GM21367 (cell line): Measurements from ENCODE around the gene PPM1D.
A peak's percentile ranks its signal among the peaks of the same experiment; 100 is the strongest.
"Not testable (repeated sequence)": the region's sequence is repeated elsewhere in the genome, so short reads cannot be mapped to it uniquely, and the experiment has no call there.

ENCODE experiments used
- ATAC-seq: cut with Tn5 transposase; IDR thresholded peaks from one replicate; pipeline ENCODE4 v1.9.1; 2021; ENCODE audit not compliant: unreplicated experiment

The PPM1D gene

DNA sequence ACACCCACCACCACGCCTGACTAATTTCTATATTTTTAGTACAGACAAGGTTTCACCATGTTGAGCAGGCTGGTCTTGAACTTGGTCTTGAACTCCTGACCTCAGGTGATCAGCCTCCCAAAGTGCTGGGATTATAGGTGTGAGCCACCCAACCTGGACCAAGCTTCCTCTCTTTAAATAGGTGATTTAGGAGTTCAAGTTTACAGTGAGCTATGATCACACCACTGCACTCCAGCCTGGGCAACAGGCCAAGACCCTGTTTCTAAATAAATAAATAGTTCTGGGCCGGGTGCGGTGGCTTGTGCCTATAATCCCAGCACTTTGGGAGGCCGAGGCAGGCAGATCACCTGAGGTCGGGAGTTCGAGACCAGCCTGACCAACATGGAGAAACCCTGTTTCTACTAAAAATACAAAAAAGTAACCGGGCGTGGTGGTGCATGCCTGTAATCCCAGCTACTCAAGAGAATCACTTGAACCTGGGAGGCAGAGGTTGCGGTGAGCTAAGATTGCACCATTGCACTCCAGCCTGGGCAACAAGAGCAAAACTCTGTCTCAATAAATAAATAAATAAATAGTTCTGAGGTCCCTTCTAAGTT, 6.5 kb upstream of the PPM1D start:
- ATAC-seq: not testable (repeated sequence)

DNA sequence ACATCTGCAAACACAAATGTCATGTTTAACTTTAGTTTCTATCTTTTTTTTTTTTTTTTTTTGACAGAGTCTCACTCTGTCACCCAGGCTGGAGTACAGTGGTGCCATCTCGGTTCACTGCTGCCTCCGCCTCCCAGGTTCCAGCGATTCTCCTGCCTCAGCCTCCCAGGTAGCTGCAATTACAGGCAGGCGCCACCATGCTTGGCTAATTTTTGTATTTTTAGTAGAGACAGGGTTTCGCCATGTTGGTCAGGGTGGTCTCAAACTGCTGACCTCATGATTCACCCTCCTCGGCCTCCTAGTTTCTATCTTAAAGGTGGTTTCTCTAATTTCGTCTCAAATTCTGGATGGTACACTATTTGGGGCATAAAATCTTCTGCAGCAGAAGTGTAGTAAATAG, 5.8 kb upstream of the PPM1D start:
- not testable (repeated sequence) for ATAC-seq

DNA sequence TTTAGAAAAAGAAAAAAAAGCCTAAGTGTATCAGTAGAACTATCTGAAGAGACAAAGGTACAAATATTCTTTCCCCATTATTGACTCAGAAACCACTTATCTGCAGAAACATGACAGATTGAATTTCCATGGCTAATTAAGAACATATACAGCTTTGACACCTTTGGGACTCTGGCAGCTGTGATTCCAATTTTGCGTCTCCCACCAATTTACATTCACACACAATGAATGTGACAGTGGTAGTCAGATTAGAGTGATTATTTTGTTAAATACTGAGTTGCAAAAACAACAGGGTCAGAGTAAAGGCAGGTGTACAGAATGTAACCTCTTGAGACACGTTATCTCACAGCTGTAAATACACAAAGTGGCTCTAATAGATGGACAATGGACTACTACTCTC, 5.3 kb upstream of the PPM1D start:
- ATAC-seq: no peak

DNA sequence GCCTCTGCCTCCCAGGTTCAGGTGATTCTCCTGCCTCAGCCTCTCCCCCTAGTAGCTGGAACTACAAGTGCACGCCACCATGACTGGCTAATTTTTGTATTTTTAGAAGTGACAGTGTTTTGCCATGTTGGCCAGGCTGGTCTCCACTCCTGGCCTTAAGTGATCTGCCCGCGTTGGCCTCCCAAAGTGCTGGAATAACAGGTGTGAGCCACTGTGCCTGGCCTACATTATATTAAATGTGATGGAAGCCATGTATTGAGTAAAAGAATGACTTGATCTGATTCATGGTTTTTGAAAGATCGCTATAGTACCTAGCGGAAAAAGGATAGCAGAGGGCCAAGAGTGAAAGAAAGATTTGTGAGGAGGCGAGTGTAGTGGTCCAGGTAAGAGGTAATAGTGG, 2.7 kb upstream of the PPM1D start:
- no peak for ATAC-seq

DNA sequence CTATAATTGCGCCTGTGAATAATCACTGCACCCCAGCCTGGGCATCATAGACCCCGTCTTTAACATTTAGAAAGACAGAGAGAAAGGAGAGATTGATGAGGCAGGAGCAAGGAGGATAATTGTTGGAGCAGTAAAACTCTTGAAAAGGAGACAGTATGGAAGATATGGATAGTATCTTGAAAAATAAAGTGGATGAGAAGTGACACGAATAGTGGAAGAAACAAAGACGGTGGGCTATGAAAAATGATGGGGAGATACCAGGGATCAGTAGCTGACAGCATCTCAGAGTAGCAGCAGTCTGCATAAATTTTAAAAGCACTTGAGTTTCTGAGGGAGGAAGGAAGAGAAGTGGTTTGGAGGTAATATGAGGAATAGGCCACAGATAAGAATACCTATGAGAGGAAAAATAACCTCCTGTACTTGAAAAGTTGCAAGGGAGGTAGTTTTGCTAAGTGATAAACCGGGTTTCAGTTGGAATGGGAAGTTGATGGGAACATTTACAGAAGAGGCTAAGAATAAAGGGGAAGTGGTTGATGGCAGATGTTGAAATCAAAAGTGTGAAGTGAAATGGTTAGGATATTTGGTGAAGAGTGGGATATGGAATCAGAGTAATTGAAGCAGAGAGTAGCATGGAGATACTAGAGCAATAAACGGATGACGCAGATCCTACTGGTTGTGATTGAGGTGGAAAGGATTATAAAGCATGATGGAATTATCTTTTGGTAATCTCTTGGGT, 1.8 kb upstream of the PPM1D start:
- no peak for ATAC-seq

DNA sequence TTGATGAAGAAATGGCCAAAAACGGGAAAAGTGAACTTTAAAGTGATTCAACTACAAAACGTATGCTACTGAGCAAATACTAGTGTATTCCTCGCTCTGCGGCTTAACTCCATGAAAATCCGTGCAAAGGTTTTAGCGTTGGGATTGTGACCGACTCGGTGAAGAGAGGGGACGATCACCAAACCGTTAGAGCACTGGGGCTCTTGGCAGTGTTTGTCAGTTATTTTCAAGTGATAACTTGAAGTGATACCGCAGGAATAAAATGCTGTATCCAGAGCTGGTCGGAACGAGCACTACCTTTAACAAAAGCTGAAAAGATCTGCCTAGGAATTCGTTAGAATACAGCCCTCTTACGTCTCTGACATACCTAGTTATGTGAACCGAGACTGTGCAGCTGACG, 773 bp upstream of the PPM1D start:
- ATAC-seq: peak; percentile 5

DNA sequence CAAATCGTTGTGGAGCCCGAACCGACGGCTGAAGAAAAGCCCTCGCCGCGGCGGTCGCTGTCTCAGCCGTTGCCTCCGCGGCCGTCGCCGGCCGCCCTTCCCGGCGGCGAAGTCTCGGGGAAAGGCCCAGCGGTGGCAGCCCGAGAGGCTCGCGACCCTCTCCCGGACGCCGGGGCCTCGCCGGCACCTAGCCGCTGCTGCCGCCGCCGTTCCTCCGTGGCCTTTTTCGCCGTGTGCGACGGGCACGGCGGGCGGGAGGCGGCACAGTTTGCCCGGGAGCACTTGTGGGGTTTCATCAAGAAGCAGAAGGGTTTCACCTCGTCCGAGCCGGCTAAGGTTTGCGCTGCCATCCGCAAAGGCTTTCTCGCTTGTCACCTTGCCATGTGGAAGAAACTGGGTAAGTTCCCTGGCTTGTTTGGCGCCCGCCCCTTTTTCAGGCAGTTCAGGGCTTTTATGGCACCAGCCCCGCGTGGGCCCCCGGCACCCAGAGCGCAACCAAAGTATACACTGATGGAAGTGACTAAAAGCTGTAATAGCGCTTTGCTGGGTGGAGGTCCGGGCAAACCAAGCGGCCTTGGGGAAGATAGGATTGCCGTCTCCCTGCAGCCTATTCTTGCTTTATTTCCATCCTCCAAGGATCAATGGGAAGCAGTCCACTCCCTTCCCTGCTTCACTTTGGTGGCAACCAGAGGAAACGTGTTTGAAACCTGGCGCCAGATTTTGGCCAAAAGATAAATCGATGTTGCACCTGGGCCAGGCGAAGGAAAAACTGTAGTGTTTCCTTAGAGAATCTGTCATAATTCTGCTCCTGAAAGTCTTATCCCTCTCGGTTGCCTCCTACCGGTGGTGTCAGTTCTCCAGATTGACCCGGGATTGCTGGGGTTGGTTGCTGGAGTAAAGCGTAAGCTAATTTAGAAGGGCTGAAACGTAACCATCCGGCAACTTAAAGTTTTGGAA, 775 bp downstream of the PPM1D start:
- ATAC-seq: peak; percentile 3

DNA sequence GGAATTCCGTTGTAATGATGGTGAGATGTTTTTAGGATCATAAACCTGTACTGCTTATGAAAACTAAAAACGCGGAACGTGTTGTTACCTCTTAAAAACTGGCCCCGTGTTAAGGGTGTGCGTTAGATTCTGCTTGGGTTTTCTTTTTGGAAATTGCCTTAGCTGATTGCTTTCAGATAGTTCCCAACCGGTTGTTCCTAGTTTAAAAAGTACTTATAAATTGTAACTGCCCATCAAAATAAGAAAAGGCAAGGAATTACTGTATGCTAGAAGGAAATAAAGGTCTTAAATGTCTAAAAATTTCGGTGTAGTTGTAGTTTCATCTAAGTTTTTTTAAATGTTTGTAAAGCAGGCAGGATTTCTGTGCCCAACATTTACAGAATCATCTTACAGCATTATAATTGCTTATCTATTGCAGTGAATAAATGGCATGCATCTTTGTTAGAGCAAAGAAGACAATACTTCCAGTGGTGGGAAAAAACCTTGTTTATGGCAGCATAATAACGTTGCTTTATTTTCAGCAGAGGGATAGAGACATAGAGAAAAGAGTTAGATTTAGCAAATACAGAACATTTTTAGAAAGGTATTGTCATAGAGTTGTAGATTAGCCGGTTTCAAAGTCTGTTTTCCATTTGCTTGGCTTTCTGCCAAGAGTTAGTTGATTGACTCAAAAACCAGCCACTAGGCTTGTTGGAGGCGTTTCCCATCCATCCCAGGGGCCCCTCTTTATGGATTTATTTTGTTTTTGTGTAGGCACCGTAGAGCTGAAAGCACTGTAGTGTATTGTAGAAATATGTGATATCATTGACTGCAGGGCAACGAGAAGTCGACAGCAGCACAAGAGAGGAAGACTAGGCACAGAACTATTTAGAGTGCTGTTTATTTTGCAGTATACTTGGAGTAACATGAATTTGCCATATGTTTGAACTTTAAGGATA, 1.7 kb downstream of the PPM1D start:
- no peak for ATAC-seq

DNA sequence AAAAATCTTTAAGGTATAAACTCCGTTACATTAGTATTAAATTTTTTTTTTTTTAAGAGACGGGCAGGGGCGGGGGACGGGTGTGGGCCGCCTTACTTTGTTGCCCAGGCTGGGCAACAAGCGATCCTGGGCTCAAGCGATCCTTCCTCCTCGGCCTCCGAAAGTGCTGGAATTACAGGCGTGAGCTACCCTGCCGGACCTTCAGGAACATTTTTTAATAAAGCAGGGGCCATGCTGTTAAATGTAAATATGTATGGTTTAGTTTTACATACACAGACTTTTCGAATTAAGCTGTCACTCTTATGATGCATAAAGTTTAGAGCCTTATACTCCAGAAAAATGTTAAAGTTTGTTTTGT, 2.4 kb downstream of the PPM1D start:
- no peak for ATAC-seq

DNA sequence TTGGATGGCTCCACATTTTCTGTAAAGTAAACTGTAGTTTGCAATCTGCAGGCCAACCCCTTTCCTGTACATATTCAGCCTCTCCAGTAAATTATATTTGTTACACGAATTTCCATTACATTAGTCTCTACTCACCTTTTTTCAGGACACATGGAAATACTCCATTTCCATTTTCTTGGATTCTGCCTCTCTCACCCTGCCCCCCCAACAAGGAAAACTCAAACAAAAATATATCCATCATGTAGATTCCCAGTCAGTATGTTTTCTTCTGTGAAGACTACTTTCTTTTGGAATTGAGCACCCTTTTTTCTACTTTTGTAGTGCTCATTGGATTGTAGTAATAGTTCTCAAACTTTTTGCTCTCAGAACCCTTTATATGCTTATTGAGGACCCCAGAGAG, 2.9 kb downstream of the PPM1D start:
- ATAC-seq: no peak

DNA sequence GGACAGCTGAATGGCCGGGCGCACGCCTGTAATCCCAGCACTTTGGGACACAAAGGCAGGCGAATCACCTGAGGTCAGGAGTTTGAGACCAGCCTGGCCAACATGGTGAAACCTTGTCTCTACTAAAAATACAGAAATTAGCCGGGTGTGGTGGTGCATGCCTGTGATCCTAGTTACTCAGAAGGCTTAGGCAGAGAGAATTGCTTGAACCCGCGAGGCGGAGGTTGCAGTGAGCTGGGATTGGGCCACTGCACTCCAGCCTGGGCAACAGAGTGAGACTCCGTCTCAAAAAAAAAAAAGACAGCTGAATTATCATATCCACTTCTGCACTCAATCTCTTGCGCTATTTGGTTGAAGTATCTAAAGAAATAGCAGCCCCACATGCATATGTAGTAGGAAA, 3.5 kb downstream of the PPM1D start:
- not testable (repeated sequence) for ATAC-seq

DNA sequence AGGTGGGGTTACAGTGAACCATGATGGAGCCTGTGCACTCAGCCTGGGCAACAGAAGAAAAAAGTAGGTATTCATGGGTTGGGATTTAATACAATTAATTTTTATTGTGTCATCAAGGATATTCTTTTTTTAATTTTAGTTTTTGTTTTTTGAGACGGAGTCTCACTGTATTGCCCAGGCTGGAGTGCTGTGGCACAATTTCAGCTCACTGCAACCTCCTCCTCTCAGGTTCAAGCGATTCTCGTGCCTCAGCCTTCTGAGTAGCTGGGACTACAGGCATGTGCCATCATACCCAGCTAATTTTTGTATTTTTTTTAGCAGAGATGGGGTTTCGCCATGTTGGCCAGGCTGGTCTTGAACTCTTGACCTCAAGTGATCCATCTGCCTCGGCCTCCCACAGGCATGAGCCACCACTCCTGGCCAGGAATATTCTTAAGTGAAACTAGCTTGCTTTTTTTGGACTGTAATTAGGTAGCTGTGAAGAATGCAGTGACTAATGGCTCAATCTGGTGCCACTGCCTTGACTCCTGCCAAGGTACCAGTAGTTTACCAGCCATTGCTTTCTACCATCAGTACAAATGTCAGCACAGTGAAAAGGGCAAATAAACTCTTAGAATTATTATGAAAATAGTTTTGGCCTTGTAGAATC, 4.8 kb downstream of the PPM1D start:
- ATAC-seq: no peak

DNA sequence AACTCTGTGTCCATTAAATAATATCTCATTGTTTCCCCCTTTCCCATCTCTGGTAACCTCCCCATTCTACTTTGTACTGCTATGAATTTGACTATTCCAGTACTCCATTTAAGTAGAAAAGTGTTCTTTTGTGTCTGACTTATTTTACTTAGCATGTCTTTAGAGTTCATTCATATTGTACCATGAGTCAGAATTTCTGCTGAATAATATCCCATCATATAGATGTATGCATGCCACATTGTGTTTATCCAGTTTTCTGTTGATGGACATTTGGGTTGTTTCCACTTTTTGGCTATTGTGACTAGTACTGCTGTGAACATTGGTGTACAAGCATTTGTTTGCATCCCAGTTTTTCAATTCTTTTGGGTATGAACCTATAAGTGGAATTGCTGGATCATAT, 6.0 kb downstream of the PPM1D start:
- ATAC-seq: no peak

DNA sequence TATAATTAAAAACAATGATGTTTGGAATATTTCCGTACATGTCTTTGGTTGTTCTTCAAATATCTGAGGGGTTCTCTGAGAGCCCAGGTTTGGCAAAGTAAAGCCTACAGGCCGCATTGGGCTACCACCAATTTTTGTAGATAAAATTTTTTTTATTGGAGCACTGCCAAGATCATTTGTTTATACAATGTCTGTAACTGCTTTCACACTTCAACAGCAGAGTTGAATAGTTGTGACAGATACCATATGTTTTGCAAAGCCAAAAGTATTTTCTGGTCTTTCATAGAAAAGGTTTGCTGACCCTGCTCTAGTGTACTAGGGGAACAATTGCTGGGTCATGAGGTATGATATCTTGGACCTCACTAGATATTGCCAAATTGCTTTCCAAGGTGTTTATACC, 10.5 kb downstream of the PPM1D start:
- ATAC-seq: no peak

DNA sequence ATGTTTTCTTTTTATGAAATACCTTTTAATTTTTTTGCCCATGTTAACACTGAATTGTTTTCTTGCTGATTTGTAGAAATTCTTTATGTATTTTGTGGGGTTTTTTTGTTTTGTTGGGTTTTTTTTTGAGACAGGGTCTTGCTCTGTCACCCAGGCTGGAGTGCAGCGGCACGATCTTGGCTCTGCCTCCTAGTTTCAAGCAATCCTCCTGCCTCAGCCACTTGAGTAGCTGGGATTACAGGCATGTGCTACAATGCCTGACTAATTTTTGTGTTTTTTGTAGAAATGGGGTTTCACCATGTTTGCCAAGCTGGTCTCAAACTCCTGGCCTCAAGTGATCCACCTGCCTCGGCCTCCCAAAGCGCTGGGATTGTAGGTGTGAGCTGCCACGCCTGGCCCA, 11.3 kb downstream of the PPM1D start:
- not testable (repeated sequence) for ATAC-seq

DNA sequence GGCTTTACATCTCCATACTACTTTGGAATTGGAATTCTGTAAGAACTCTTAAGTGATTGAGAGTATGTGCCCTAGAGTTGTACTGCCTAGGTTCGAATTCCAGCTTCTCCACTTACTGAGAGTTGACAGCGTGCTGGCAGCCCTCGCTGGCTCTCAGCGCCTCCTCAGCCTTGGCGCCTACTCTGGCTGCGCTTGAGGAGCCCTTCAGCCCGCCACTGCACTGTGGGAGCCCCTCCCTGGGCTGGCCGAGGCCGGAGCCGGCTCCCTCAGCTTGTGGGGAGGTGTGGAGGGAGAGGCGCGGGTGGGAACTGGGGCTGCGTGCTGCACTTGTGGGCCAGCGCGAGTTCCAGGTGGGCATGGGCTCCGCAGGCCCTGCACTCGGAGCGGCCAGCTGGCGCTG, 13.3 kb downstream of the PPM1D start:
- ATAC-seq: no peak

DNA sequence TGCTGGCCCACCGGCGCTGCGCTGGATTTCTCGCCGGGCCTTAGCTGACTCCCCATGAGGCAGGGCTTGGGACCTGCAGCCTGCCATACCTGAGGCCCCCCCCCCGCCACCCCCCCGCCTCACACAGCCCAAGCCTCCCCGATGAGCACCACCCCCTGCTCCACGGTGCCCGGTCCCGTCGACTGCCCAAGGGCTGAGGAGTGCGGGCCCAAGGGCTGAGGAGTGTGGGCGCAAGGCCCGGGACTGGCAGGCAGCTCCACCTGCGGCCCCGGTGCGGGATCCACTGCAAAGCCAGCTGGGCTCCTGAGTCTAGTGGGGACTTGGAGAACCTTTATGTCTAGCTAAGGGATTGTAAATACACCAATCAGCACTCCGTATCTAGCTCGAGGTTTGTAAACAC, 13.8 kb downstream of the PPM1D start:
- ATAC-seq: not testable (repeated sequence)

DNA sequence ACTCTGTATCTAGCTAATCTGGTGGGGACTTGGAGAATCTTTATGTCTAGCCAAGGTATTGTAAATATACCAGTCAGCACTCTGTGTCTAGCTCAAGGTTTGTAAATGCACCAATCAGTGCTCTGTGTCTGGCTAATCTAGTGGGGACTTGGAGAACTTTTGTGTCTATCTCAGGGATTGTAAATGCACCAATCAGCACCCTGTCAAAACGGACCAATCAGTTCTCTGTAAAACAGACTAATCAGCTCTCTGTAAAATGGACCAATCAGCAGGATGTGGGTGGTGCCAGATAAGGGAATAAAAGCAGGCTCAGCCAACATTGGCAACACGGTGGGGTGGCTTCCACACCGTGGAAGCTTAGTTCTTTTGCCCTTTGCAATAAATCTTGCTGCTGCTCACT, 14.3 kb downstream of the PPM1D start:
- ATAC-seq: not testable (repeated sequence)

DNA sequence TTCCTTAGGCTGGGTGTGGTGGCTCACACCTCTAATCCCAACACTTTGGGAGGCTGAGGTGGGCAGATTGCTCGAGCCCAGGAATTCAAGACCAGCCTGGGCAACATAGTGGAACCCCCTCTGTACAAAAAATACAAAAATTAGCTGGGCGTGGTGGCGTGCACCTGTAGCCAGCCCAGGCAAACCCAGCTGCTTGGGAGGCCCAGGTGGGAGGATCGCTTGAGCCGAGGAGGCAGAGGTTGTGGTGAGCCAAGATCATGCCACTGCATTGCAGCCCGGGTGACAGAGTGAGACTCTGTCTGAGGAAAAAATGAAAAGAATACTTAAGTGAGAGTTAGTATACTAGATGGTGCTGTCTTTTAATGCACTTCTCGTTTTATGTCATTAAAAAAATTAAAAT, 15.1 kb downstream of the PPM1D start:
- ATAC-seq: no peak

DNA sequence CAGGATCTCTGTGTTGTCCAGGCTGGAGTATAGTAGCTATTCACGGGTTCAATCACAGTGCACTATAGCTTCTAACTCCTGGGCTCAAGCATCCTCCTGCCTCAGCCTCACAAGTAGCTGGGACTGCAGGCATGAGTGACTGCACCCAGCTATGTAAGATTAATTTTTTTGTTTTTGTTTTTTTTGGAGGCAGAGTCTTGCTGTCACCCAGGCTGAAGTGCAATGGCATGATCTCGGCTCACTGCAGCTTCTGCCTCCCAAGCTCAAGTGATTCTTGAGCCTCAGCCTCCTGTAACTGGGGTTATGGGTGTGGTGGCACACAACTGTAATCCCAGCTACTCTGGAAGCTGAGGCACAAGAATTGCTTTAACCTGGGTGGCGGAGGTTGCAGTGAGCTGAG, 15.8 kb downstream of the PPM1D start:
- no peak for ATAC-seq
